Stimulated activated CD8-positive, alpha-beta memory T cell treated with anti-CD3 and anti-CD28 coated beads, Interleukin-12 subunit alpha, Interleukin-12 subunit beta, amount 100 ng/mL, for 24 hours (primary cell): ENCODE data around the gene PDZRN4.

Source experiments
- DNase-seq: peaks from one replicate; pipeline ENCODE4 v3.0.0-alpha.2; 2020; ENCODE audit errors: extremely low read depth

PDZRN4 gene

GRCh38 chr12:41361738-41362137 is 173.6 kb downstream of the PDZRN4 start:
- no peak for DNase-seq

GRCh38 chr12:41362510-41362909 is 174.4 kb downstream of the PDZRN4 start:
- no peak for DNase-seq

- DNase-seq: no peak
These were observed 174.8 kb downstream of the PDZRN4 start for GRCh38 chr12:41362931-41363330.

- DNase-seq: no peak
These were observed 176.1 kb downstream of the PDZRN4 start for GRCh38 chr12:41364211-41364610.

- no peak for DNase-seq
These were observed 177.6 kb downstream of the PDZRN4 start for GRCh38 chr12:41365653-41366171.

GRCh38 chr12:41367726-41368405 is 179.7 kb downstream of the PDZRN4 start:
- DNase-seq: no peak

- DNase-seq: no peak
These were observed 192.8 kb downstream of the PDZRN4 start for GRCh38 chr12:41380878-41381277.

- no peak for DNase-seq
These were observed 214.7 kb downstream of the PDZRN4 start for GRCh38 chr12:41402801-41403200.

- DNase-seq: no peak
These were observed 219.2 kb downstream of the PDZRN4 start for GRCh38 chr12:41407232-41407799.

GRCh38 chr12:41409628-41410027 is 221.5 kb downstream of the PDZRN4 start:
- DNase-seq: no peak

GRCh38 chr12:41418586-41418985 is 230.5 kb downstream of the PDZRN4 start:
- no peak for DNase-seq

- DNase-seq: no peak
These were observed 231.2 kb downstream of the PDZRN4 start for GRCh38 chr12:41419131-41419893.

- DNase-seq: no peak
These were observed 236.5 kb downstream of the PDZRN4 start for GRCh38 chr12:41424651-41425050.

- DNase-seq: no peak
These were observed 245.3 kb downstream of the PDZRN4 start for GRCh38 chr12:41433460-41433859.

GRCh38 chr12:41436076-41436475 is 248.0 kb downstream of the PDZRN4 start:
- no peak for DNase-seq

- no peak for DNase-seq
These were observed 249.4 kb downstream of the PDZRN4 start for GRCh38 chr12:41437563-41437962.

- DNase-seq: no peak
These were observed 250.9 kb downstream of the PDZRN4 start for GRCh38 chr12:41438854-41439541.

GRCh38 chr12:41439801-41440200 is 251.7 kb downstream of the PDZRN4 start:
- no peak for DNase-seq

GRCh38 chr12:41441180-41441579 is 253.1 kb downstream of the PDZRN4 start:
- no peak for DNase-seq

GRCh38 chr12:41442896-41443295 is 254.8 kb downstream of the PDZRN4 start:
- DNase-seq: no peak

GRCh38 chr12:41443690-41444089 is 255.6 kb downstream of the PDZRN4 start:
- no peak for DNase-seq

GRCh38 chr12:41452838-41453407 is 264.8 kb downstream of the PDZRN4 start:
- no peak for DNase-seq
